CD4-positive, alpha-beta T cell treated with Interleukin-17A for 1 hour (primary cell): ENCODE measurements around the gene FOXN3.
A peak's percentile ranks its signal among the peaks of the same experiment; 100 is the strongest.

ENCODE experiments used
- DNase-seq: peaks from one replicate; pipeline ENCODE4 v3.0.0-alpha.2; 2020

The FOXN3 gene

DNA sequence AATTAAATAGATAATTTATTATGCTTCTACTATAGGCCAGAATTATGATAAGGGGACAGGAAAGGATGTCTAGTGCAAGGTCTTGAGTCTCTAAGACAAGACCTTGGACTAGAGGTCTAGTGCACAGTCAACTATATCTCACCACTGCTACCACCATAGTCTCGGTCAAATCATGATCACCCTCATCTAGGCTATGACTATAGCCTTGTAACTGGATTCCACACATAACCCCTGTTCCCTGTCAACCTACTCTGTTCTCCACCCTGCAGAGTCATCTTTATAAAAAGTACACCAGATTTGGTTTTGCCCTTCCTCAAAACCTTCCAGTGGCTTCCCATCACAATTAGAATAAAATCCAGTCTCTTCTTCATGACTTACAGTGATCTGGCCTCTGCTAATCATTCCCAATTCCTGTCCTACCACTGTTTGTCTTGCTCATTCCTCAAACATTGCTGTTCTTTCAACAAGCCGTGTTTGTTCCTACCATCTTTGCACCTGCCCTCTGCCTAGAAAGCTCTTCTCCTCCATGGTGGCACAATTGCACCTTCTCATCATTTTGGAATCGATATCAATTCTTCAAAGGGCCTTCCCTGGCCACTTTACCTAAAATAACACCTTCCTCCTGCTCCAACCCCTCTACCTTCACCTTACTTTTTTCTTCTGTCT lies 169.4 kb downstream of the FOXN3 start:
- no peak for DNase-seq

DNA sequence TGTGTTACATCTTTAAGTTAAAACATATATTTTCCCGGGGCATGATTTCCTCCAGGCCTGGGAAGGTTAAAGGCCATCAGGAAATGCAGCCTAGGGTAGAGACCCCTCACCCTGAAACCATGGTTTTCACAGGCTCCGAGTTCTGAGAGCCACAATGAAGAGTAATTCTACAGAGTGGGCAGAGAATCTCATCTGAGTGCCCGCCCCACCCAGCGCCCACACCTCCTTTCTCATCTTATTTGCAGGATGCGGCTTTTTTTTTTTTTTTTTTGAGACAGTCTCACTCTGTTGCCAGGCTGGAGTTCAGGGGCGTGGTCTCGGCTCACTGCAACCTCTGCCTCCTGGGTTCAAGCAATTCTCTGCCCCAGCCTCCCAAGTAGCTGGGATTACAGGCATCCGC lies 170.7 kb downstream of the FOXN3 start:
- DNase-seq, result no peak

DNA sequence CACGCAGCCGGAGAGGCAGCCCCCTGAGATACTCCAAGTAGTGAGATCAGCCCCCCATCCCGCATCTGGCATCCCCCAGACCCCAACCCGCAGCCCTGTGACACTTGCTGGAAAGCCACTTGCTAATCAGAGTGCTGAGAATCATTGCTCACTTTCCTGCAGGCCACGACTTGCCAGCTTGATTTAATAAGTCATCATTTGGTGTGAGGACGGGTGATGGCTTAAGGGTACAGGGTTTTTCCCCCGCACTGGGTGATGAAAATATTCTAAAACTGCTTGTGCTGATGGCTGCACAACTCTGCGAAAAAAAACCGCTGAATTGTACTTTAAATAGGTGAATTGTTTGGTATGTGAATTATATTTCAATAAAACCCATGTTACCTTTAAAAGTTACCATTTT lies 171.2 kb downstream of the FOXN3 start:
- no peak for DNase-seq

DNA sequence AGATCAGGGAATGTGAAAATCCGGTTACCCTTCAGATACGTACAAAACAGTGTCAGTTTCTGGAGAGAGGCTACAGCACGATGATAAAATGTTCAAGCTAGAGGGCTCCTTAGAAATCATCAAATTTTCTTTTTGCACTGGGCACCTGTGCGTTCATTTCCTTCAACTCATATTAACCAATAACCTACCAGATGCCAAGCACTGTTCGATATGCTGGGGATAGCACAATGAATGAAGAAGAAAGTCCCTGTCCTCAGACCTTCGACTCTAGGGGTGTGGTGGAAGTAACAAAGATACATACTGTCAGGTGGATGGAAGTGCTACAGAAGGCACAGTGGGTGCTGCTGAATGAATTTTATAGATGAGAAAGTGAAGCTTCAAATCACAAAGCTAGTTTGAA lies 172.3 kb downstream of the FOXN3 start:
- no peak for DNase-seq

DNA sequence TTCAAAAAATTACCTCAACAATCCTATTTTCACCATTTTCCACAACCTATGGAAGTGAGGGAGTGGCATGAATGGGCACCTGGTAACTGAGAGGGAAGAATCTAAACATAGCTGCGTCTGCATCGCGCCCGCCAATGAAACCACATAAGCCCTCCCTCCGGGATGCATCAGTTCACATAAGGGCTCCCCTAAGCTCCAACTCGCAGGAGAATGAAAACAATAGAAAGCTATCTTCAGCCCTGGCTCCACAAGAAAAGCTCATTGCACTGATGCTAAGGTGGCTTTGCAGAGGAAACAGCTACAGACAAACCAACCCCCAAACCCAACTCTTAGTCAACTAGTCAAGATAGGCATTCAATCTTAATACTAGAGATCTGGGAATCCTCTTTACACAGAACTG lies 173.3 kb downstream of the FOXN3 start:
- no peak for DNase-seq

DNA sequence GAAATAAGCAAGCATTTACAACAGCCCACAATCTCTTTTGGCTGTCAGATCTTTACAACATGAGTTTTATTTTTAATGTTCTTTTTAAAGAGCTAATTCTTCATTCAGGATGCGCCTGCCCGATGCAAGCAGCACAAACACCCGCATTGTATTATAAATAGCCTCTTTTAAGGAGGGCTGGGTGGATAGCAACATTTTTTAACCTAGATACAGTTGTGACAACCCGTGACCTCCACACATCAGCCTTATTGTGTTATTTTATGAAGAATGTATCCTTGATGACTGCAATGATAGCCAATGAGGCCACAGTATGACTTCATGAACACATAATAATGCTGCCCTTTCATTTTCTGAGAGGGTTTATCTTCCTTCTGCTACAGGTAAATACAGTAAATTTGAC lies 173.7 kb downstream of the FOXN3 start:
- DNase-seq, result no peak

DNA sequence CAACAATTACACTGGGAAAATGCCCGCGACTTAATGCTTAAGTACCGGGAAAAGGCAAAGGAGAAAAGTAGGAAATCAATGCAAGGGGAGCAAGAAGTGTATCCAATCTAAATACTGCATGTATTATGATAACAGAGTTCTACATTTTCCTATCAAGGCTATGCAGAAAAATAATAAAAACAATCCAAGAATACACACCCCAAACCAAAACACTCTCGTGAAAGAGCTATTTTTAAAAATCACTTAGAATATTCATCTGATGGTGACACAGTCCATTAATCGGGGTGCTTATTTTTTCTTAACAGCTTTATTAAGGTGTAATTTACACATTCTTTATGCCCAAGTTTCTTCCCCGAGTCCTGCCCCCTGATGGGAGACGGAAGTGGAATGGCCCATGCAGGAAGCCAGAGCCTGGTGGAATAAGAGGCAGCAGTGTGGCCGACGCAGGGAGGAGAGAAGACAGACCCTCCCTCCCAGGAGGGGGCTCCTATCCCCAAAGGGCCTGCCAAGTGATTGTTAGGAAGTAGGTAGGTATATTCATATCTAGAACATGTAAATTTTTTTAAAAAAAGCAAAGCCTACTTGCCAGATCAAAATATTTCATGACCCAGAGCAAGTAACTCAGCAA lies 174.3 kb downstream of the FOXN3 start:
- DNase-seq, result no peak

DNA sequence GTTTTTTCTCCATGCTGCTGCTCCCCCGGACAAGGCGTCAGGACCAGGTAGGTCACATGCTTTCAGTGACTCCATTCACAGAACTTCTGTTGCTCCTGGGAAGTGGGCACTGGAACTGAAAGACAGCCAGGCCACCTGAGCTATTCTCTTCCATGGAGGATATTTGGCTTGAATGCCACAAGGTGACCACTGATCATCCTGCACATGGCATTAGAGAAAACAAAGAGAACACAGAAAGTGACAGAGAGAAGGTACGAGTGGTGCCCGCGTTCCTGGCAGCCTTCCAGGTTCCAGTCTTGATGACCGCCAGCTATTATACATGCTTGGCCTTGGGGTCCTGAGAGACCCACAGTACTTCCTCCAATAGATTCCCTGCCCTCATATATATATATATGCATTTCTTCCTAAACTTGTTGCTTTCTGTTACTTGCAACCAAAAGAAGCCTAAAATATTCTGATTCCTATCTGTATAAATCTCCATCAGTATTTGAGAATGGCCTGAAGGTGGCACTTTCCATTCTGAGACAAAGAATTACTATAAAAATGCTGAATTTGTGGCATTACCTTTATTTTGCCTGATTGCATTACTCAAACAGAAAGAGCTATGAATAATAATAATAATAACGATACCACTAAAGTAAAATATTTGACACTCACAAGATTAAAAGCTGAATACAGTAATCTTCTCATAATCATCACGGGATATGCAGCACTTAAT lies 174.9 kb downstream of the FOXN3 start:
- no peak for DNase-seq

DNA sequence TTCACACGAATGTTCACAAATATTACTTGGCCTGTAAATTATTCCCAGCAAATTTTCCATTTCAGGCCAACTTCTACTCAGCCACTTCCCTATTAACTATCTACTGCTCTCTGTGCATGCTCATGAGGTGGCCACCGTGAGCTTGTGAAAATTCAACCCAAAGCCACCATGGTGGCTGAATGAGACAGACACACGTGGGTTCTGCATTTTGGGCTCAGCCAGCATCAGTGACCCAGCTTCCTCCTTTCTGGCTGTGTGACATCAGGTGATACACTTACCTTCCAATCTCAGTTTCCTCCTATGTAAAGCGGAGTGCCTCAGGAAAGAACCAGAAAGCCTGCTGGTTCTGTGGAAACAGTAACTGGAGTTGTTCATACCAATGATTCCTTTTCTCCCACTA lies 175.8 kb downstream of the FOXN3 start:
- no peak for DNase-seq

DNA sequence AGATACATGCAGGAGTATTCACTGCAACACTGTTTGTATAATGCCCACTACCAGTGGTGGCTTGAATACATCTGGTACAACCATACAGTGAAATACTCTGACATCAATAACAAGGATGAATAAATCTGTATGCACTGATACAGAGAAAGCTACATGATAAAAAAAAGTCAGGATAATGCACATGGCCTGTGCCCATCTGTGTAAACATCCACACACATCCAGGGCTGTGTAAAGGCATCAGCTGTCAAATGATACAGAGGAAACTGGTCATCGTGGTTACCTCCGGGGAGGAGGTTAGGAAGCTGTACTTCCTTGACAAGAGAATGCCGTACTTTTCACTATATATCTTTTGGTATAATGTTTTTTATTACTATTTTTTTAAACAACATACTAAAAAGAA lies 176.6 kb downstream of the FOXN3 start:
- DNase-seq, result no peak

DNA sequence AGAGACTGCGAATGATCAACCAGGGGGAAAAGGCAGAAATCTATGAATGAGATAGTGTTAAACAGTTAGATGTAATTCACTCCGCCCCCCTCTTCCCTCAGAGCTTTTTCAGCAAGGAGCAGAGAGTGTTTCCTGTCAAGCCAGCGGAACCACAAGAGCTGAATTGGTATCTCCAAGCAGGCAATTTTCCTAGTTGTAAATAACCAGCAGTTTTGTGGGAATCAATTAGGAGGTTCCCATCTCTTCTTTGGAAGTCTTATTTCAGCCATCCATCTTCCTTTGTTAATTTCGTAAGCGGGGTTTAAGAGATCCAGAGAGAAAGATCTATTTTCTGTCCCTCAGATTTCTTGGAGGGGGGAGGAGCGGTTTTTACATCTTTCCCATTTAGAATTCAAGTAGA lies 178.0 kb downstream of the FOXN3 start:
- DNase-seq, result no peak

DNA sequence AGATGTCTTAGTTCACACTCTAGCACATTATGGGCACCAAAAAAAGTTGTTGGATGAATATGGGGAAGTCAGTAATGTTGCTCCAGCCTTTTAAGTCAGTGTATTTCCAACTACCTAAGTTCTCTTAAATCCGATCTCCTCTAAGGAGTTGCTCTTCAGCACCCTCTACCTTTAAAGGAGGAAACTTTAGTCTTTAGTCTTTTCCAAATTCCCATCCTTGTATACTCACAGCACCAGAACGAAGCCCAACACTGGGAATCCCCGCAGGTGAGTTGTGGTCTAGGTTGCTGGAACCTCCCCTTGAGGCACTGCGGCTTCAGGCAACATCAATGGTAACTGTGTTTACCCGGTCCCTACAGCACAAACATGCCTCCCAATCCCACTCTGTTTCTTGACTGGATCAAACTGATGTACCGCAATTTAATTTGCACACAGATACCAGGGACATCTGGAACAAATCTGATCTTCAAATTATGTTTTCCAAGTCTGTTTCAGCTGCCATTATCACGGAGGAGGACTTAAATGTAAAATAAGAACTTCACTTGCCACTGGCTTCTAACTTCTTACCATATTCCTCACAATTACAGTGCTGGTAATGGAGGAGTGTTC lies 179.0 kb downstream of the FOXN3 start:
- no peak for DNase-seq

DNA sequence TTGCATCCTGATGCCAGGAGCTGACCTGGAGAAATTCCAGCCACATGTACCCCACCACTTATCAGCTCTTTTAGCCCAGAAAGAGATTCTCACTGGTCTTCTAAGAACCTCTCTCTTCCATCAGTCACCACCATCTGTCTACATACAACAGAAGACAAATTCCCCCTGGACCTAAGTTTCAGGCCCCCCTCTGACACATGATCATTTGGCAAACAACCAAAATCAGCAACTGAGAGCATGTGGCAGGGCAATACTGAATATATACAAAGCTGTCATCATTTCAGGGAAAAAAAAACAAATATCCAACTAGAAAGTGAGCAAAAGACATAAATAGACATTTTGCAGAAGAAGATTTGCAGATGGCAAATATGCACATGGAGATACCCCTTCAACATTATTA lies 180.2 kb downstream of the FOXN3 start:
- no peak for DNase-seq

DNA sequence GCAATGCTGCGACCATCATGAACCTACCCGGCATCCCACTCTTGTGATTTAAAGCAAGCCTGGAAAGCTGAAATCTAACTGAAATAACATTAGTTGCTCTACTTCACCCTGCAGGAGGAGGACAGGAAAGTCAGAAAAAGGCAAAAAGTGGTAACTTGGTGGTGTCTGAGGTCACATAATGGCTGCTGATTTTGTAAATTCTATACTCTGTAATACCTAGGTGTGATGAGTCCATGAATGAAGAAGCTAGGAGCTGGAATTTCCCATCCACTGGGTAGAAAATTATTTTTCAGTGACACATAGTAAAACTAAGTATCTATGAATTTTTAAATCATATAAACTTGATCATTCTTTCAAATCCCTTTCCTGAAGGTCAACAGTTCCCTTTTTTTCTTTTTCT lies 183.8 kb downstream of the FOXN3 start:
- no peak for DNase-seq

DNA sequence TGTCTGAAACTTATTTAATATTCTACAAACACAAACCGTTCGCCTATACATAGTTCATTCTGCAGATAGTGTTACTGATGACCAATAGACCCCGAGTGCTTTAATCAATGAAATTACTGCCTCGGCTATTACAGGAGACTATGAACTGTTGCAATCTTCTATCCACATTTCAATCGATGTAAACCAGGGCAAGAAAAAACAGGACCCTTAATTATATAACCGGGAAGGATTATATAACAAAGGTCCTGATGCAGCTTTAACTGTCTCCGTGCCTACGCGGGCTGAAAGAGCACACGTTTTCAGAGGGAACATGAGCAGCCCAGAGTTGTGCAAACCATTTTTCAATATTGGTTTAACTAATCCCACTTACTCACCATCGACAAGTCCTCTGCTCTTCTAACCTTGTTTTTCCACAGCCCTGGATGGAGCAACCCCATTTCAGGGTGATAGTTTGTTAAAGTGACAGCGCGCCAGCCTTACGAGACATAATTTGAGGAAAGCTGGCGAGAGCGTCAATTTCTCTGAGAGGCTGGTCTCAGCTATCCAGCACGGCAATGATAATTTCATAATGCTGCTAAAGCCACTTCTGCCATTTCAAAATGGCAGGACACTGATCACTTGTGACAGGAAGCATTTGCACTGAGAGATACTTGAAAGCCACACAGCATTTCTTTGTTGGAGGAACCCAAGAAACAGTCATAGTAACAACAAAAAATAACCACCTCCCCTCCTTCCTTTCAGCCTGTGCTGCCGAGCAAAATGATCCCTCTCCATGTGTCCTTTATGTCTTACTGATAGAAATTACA lies 184.6 kb downstream of the FOXN3 start:
- no peak for DNase-seq

DNA sequence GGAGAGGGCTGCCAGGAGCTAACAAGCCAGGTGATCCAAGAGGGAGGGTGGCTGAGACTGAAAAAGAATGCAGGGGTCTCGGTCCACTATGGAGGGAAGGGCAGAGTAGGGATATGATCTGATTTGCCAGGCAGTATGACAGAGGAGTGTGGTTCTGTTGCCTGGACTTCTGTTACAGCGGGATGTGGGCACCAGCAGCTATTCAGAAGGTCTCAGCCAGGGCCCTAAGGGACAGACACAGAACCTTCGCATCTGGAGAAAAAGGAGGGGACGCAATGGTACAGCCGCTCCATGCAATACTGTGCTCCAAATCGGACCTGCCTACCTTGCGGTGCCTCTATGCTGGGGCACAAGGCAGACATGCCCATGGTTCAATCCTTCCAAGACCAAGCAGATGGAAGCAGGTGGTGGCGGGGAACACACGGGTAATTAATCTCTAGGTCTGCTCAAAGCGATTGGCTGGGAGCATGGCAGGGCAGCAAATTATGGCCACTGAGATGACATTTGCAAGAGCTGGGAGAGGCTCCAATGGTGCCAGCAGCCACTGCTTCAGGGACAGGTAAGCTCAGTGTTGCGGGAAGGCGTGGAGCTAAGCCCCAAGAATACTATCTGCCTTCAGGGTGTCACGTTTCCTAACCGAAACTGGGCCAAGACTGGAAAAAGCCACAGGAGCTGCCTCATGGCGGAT lies 185.5 kb downstream of the FOXN3 start:
- no peak for DNase-seq

DNA sequence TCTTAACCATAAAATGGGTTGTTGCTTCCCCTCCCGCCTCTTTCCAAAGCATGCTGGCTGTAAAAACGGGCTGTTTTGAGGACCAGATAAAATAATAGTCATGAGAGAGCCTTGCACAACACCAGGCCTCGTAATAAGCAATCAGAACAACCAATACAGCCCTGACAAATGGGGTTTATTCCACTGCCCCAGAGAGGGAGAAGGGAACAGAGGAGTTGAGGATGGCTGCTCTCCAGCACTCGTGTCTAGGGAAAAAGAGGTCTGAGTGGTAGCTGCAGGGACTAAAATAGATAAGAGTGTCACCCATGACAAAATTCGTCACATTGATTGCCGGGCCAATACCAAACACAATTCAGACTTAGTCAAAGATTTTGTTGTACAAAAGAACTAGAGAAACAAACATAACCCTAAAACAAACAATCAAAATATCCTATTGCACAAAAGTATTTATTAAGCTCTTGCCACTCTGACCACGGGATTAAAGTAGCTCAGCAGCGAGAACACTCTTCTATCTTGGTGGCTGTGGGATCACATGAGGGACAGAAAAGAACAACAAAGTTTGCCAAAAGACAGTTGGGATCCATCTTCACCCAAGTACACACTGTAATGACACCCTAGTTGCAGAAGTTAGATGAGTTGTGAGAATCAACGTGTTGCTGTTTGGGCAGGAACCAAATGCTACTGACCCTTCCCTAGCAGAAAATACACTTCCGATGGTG lies 188.0 kb downstream of the FOXN3 start:
- DNase-seq, result no peak

DNA sequence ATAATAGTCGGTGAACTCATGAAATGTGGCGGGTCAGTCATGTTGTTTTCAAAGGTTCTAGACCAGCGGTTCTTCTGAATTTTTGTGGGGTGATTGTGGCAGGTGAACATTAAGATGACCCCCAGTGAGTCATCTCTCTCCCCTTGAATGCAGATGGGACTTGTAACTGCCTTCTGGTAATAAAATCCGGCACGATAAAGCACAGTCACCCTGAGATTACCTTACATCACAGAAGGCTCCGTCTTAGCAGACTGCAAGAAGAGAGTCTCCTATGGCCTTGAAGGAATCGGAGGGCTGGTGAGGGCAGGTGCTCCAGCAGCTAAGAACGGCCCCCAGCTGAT lies 189.6 kb downstream of the FOXN3 start:
- no peak for DNase-seq

DNA sequence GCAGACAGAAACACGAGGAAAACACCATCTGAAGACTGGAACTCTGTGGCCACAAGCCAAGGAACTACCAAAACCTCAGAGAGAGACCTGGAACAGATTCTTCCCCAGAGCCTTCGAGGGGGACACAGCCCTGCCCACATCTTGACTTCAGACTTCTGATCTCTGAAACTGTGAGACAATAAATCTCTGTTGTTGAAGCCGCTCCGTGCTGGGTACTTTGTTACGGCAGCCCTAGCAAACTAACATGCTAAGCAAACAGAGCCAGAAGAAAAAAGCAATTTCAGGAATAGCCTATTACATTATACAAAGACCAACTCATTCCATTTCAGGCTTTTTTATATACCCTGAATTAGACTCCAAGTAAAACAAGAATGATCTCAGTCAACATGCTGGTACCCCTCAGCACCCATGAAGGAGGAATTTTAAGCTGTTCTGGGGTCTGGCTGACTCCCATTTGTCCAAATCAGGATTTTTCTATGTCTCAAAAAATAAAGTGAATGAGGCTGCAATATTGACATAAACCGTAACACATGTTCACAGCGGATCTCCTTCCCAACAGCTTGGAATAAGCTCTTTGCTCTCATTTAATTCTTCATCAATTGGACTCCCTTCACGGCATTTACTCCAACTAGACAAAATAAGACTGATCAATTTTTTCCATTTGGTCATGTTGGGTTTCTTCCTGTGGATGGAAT lies 190.1 kb downstream of the FOXN3 start:
- DNase-seq, result no peak

DNA sequence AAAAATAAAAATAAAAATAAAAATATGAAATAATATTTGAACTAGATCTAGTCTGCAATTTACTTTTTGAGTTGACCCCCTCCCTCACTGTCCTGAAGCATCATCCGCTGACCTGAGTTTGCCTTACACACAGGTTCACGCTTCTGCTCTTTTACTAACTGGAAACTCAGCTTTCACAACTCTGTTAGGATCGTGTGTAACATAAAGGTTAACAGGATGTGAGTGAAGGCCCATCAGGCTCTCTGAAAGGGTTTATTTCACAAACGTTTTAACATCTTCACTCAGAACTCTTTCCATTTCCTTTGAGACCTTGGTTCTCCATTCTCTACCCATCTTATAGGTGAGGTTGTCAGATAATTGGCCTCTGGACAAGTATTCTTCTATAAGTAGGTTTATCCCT lies 191.4 kb downstream of the FOXN3 start:
- no peak for DNase-seq

DNA sequence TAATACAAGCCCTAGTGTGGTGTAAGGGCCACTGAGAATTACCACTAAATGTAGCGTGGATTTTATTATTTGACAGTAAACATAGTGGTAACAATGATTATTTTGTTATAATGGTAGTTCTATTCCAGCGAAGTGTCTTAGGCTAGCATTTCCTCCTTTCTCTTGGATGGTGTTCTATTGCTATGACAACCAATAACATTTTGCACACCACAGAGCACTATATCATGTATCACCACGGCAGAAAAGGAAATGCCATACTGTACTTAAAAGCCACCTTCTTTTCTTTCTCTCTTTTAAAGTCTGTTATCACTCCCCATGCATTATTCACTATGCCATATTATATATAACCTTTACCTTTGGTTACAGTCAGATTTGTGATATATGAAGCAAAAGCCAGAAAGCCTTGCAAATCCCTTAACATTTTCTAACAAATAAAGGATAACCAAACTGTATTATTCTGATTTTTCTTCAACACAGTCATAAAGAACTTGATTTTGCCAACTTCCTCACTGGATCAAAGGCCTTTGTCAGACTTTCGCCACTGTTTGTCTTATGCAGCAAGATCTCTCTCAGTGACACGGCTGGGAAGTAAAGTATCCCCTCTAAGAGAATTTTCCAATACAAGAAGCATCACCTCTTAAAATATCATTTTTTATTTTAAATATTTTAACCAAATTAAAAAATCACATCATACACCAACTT lies 195.8 kb downstream of the FOXN3 start:
- peak; percentile 52 for DNase-seq
